ENCODE measurements around the gene TPM1.

The TPM1 gene

DNA sequence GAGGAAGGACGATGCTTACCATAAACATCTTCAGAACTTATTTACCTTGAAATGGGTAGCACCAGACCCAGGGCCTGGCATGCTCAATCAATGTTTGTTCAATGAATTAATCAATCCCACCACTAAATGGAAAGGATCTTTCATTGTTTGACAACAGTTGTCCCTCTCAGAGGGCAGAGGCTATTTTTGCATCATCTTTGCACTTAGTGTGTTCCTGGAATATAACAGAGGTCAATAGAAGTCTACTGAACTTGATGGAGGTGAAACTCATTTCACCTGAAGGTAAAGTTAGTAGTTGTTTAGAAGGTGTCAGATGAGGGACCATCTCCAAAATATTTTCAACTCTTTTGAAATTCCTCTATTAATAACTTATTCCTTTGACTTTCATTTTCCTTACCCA is 42.3 kb downstream of the TPM1 start:
- TF ChIP-seq, protein P1, sequence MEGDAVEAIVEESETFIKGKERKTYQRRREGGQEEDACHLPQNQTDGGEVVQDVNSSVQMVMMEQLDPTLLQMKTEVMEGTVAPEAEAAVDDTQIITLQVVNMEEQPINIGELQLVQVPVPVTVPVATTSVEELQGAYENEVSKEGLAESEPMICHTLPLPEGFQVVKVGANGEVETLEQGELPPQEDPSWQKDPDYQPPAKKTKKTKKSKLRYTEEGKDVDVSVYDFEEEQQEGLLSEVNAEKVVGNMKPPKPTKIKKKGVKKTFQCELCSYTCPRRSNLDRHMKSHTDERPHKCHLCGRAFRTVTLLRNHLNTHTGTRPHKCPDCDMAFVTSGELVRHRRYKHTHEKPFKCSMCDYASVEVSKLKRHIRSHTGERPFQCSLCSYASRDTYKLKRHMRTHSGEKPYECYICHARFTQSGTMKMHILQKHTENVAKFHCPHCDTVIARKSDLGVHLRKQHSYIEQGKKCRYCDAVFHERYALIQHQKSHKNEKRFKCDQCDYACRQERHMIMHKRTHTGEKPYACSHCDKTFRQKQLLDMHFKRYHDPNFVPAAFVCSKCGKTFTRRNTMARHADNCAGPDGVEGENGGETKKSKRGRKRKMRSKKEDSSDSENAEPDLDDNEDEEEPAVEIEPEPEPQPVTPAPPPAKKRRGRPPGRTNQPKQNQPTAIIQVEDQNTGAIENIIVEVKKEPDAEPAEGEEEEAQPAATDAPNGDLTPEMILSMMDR (IDR thresholded peaks at IDR 0.05; ENCODE audit: low read depth, low read length): no peak
- no peak for DNase-seq (ENCODE audit: extremely low read depth, low read depth)

DNA sequence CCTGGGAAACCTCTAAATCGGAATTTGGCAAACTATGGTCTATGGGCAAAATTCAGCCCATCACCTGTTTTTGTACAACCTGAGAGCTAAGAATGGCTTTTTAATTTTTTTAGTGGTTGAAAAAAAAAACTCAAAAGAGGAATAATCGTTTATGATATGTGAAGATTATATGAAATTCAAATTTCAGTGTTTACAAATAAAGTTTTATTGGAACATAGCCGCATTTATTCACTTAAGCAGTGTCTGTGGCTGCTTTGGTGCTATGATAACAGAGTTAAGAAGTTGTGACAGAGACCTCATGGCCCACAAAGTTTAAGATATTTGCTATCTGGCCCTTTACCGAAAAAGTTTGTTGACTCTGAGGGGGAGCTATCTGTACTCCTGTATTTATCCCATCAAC is 42.7 kb downstream of the TPM1 start:
- DNase-seq (ENCODE audit: extremely low read depth, low read depth): no peak
- TF ChIP-seq, protein P1 (IDR thresholded peaks at IDR 0.05; ENCODE audit: low read depth, low read length): no peak

DNA sequence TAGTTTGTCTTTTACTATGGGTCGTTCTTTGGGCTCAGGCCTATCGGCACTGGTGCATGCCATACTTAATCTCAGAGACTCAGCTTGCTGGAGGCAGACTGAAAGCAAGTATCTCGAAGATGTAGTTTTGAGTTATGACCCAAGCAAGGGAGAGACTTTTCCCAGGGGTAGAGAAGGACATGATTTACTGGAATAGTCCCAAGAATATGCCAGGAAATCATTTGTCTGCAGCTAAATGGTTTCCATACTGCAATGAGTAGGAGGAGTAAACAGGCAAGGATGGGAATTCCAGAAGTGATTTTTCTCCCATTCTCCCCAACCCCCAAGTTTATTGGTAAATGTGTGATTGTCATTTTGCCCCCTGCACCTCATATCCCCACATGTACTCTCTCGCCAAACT is 43.7 kb downstream of the TPM1 start:
- no peak for DNase-seq (ENCODE audit: extremely low read depth, low read depth)
- TF ChIP-seq, protein P1 (IDR thresholded peaks at IDR 0.05; ENCODE audit: low read depth, low read length): no peak

DNA sequence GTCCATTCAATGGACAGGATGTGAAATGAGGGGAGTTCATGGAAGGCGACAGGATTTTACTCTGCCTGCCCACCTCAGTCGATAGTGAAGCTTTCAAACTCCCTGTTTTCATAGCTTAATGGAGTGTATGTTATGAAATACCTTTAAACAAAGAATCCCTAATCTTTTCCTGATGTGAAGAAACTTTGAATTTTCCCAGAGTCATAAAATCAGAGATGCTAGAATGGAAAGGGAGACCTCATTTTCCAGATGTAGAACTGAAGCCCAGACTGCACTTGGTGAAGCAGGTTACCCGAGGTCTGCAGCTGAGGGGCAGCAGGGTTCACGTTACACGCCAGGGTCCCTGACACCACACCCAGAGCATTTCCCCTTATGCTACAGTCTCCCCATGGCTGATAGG is 44.4 kb downstream of the TPM1 start:
- TF ChIP-seq, protein P1 (IDR thresholded peaks at IDR 0.05; ENCODE audit: low read depth, low read length): no peak

DNA sequence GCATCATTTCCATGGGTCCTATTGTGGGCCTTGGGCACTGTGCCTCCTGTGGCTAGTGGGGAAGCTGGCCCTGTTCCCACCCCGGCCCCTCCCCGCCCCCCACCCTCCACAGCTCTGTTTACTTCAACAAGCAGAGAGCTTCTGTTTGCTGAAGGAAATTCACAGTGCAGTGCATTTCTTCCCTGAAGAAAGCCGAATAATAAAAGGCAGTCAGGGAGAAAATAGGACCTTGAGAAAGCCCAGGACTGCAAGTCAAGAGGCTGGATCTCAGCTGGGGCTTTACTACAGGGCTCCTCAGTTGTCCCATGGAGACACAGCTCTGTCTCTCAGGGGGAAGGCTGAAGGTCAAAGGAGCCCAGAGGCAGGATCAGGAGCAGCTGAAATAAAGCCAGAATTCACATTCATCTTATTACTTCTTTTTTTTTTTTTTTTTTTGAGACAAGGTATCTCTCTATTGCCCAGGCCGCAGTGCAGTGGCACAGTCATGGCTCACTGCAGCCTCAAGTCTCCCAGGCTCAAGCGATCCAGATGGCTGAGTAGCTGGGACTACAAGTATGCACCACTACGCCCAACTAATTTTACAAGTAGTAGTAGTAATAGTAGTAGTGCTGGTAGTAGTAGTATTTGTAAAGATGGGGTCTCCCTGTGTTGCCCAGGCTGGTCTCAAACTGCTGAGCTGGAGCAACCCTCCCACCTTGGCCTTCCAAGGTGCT is 46.1 kb downstream of the TPM1 start:
- TF ChIP-seq, protein P1 (IDR thresholded peaks at IDR 0.05; ENCODE audit: low read depth, low read length): no peak
- no peak for DNase-seq (ENCODE audit: extremely low read depth, low read depth)

More for the DNA sequence above, 44.4 kb downstream of the TPM1 start:
- no peak for DNase-seq (ENCODE audit: extremely low read depth, low read depth)

DNA sequence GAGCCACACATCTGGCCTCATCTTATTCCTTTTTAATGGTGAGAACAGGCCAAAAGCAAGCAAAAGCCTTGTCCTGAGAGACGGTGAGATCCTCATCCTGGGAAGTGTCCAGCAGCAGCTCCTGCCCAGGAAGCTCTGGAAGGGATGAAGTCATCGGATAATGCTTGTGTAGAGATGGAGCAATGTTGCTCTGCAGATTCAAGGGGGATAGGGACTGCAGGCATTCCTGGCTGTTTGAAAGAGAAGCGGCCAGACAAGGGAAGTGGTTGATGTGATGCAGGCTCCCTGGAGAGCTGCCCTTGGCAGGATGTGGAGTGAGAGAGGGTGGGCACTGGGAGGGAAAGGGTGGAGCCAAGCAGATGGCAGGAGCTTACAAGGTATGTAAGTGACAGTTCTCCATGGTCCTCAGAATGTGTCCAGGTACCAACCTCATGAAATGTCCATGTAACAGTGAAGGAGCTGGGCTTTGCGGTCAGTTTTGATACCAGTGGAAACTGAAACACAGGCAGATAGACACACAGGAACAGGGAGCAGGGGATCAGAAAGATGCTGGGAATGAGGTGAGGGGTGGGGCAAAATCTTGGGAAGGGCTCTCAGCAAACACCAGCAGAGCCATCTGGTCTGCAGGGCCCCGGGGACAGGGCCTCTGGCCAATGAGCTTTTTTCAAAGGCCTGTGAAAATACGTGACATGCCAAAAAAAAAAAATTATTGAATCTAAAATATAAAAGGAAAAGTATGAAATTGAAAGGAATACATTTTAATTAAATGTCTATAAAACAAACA is 46.9 kb downstream of the TPM1 start:
- peak; percentile 58 for DNase-seq (ENCODE audit: extremely low read depth, low read depth)

More for the DNA sequence above, 46.9 kb downstream of the TPM1 start:
- TF ChIP-seq, protein P1 (IDR thresholded peaks at IDR 0.05; ENCODE audit: low read depth, low read length): no peak

Data from AG09319 (cell line).